Endothelial cell of hepatic sinusoid (primary cell): ENCODE results near the gene GPR50.

ENCODE experiments used
- in situ Hi-C: cut with HindIII; loops from 2 replicates; pipeline ENCODE4 v1.10.0; 2017; ENCODE audit warnings: low sequenced_read_pairs

The GPR50 gene

DNA sequence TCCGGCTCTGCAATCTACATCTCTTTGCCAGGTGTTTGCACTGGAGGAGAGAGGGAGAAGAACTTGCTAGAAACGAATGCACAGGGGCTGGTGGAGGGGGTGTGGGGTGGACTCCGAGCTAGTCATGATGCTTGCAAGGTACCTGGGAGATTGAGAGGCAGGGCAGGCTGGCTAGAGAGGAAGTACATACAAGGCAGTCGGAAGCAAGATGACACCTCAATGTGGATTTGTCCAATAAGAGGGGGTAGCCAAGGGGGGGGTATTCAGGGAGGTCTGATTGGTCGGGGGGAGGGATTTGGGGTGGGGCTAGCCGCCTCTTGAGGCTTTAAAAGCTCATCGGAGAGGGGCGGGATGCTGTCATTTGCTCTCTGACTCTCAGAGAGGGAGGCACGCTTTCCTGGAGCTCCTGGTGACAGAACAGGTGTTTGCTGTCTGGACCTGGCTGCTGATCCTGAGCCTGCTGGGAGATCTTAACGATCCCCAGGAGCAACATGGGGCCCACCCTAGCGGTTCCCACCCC is at the start of gene GPR50:
Gene GPR50, plus strand, starts transcription at position 354 of the 520 bp plus-strand sequence. Its CDS starts 138 bp downstream, at position 492.
- in situ Hi-C loops: no loop called here

DNA sequence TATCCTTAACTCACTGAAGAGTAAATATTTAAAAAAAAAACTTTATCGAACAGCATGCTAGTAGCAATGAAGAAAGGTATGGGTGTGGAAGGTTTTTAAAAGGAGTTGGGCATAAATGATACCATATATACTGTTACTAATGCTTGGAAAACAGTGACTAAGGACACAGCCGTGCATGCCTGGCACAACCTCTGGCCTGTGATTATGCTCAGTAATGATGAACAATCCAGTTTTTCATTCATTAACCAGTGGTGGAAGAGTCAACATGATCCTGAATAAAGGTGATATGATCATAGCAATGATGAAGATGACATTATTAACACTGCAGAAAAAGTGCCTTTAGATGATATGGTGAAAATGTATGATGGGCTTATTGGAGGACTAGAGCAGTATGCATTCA is 43.9 kb upstream of the GPR50 start:
- in situ Hi-C loops: no loop called here

DNA sequence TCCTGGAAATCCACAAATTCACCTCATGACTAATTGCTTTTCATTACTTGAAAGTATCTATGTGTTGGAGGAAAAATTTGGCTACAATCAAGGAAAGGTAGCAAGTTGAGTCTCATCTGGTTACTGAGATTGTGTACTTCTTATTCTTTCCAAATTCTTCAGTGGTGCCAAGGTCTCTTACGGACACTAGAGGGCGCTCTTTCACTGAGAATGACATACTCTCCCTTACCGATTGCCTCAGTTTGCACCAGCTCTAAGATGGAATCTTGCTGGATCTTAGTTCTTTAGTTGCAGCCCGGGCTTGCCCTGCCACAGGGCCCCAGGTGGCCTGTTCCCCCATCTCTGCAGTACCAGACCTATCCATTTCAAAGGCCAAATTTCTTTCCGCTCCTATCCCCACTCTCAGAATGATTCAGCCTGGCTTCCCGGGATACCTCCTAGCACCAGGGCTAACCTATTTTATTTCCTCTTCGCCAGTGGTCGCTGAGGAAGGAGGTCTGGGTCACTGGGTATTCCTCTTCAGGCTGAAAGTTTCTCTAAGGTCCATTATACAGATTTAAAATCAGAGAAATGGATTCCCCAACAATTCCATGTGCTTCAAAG is 24.6 kb upstream of the GPR50 start:
- in situ Hi-C loops: no loop called here

DNA sequence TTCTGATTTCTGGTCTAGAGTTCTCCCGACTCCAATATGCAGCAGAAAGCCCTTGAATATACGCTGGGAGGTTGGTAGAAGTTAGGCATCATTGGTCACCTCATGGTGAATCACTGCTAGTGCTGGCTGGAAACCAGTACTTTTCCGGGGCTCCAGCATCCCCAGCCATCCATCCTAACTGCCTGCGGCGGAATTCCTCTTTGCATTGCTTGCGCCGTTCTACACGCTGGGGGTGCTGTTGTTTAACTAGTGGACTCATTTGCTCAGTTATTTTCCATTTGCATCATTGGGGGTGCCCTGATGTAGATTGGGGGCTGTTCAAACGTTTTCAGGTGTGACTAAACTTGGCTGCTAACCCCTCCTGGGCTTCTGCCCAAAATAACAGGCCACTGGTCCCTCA is 23.3 kb upstream of the GPR50 start:
- in situ Hi-C loops: no loop called here

DNA sequence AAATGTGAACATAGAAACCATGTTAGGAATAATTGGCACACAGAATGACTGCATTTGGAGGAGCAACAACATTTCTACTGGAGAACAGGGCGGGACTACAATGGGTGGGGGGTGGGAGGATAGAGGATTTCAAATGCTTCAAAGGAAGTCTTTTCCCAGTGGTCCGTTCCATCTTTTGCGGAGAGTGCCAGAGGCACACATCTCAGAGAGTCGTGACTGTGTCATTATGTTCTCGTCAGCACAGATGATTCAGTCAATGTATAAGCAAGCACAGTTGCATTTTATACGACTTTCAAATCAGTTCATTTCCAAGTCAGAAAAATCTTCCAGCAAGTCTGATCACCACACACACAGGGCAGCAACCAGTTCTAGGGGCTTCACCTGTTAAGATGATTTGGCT is 22.7 kb upstream of the GPR50 start:
- in situ Hi-C loops: no loop called here

DNA sequence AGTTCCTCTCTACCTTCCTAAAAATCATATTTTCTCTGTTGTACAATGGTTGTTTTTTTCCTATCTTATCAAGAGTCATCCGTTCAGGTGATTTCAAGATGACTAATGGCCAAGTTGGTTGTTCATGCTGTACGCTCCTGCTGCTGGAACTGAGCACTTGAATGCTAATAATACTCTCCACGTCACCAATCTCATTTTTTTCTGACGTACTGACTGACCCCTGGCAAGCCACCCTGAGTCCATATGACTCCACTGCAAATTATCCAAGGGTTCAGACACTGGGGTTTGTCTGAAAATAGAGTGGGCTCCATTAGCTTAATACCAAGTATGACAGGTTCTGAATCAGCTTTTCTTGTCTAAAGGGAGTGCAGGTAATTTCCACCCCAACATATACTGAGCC is 21.1 kb upstream of the GPR50 start:
- in situ Hi-C loops: no loop called here

DNA sequence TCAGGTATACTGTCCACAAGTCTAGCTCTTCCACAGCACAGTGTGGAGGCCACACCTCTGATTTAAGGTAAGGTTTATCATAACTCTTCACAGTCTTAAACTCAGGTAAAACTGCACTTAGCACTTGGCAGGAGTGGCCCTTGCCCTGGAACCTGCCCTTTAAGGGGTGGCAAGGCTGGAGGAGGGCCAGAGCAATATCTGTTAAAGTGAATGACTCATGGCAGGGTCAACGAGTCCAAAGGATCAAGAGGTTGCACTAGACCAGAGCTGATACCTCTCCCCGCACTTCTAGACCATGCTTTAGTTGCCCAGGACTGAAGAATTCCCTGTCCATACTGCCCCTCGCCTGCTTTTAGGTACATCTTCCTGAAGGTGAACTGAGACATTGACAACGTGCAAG is 14.7 kb upstream of the GPR50 start:
- in situ Hi-C loops: no loop called here

DNA sequence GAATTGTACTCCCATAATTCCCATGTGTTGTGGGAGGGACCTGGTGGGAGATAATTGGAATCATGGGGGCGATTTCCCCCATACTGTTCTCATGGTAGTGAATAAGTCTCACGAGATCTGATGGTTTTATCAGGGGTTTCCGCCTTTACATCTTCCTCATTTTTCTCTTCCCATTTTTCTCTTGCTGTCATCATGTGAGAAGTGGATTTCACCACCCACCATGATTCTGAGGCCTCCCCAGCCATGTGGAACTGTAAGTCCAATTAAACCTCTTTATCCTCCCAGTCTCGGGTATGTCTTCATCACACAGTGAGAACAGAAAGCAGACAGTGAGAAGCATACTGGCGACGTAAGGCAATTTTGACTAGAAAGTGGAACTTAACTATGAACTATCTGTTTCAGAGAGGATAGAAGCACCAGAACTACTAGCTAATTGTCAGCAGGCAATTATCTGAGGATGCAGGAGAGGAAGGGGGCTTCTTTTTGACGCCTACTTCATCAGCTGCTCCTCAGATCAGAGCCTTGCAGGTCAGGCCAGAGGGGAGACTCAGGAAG is 8.5 kb upstream of the GPR50 start:
- in situ Hi-C loops: no loop called here

DNA sequence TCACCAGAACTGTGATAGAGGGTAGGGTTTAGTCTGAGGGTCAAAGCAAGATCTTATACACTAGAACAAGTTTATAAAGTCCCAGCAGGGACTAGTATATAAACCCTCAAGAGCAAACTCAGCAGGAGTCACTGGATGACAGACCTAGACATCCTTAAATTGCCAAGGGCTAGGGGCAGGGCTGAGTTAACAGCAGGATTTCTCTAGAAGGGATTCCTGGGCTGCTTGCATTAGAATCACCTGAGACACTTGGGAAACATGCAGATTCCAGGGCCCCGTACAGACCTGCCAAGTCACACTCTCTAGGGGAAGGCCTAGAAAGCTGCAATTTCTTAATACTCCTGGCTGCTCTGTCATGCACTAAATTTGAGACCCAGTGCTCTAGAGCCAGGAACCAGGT is 6.6 kb upstream of the GPR50 start:
- in situ Hi-C loops: no loop called here

DNA sequence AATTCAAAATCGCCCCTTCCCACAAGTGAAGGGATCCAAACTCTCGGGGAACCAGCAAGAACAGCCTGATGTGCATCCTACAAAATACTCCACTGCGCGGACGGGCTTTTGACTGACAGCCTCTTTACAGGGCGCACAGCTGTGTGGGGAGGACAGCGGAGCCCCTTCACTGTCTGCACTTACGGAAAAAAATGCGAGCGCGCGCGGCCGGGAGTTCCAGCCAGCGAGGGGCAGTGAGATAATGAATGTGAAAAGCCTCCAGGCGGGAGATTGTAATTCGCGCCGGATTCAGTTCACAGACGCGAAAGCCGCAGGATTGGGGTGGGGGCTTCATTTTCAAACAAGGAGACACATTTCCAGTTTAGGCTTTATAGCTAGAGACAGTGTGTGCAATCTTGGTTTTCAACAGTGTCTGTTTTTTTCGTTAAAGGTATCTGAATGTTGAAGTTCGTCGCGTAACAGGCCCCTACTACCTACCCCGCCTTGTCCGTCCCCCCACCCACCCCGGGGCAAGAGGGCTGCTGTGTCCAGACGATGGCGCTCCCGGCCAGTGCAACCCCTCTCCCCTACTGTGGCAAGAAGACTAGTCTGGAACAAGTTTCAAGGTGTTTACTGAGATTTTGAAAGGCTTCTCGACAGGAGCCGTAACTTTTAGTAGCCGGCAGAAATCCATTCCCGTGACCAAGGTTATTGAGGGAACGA is 1.7 kb upstream of the GPR50 start:
- in situ Hi-C loops: no loop called here

DNA sequence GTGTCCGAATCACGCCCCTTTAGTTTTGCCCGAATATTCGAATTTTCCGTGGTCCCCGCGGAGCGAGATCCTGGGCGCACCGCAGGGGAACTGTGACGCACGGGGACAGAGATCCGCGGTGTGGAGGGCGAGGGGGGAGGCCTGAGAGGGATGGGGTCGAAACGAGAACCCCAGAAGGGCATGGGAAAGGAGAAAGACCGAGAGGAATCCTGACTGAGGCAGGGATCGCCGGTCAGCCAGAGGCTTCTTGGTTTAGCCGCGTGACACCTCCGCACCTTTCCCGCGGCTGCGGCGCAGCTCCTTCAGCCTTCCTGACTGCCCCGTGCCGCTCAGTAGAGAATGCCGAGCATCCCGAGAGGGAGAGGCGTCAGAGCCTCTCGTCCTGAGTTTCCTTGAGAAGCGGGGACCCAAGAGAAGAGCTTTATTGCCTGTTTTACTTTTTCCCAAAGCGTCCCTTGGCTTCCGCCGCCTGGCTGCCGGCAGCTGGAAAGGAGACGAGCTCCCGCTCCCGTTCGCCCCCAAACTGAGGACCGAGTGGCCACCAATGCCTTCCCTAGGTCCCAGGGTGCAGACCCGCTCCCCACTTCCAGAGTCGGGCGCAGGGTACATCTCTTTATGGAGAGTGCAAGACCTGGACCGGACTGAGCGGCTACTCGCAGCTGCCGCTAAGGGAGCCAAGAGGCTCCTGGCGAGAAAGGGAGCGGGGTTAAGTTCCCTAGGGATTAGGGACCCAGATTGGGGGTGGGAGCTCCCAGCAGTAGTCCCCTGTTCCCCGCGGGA is 911 bp upstream of the GPR50 start:
- in situ Hi-C loops: no loop called here

DNA sequence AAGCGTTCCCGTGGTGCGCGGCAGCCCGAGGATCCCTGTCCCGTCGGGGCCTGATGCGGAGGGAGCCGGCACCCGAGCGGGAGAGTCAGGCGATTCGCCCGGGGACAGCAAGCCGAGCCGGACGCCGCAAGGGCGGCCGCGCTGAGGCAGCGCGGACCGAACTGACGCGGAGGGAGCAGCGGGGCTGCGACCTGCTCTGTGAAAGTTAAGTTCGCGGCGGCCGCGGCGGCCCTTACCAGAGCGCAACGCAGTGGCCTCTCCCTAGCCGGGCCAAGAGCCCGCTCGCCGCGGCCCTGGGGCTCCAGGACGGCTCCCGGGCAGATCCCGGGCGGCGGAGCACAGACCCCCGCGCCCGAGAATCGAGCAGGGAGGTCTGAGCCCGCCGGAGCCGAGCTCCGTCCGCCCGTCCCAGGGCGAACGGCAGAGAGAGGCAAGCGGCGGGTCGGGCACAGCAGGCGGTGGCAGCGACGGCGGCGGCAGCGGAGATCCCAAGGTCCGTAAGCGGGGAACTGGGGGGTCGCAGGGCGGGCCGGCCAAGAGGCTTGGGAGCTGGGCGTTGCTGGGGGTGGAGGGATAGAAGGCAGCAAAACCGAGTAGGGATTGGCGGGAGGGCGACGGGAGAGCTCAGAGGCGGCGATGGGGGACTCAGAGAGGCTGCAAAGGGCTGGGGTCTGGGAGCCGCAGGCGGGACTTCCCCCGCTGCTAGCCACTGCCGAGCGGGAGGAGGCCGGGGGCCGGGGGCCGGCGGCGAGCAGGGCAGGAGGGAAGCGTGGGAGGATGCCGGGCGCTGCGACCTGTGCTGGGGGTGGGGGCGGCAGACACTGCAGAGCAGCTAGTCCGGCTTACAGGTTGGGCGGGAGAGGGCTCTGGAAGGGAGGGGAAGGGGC is 1.0 kb downstream of the GPR50 start:
- in situ Hi-C loops: no loop called here

DNA sequence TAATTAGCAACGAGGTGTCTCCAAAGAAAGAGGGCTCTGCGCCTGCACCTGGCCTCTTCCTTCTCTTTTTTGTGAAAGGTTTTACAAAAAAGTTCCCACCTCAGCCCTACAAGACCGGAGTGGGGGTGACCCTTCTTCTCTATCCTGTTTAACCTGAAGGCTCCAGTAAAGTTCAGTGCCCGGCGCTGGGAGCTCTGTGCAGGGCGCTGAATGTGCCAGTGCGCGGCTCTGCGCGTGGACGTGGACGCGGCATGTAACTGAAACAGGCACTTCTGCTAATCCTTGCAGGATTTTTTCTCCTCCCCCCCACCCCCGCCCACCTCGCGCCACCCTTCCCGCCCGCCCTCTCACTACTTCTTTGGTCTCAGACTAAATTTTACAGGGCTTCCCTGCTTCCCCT is 2.4 kb downstream of the GPR50 start:
- in situ Hi-C loops: no loop called here

DNA sequence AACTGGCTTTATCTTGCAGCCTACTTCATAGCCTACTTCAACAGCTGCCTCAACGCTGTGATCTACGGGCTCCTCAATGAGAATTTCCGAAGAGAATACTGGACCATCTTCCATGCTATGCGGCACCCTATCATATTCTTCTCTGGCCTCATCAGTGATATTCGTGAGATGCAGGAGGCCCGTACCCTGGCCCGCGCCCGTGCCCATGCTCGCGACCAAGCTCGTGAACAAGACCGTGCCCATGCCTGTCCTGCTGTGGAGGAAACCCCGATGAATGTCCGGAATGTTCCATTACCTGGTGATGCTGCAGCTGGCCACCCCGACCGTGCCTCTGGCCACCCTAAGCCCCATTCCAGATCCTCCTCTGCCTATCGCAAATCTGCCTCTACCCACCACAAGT is 4.0 kb downstream of the GPR50 start:
- in situ Hi-C loops: no loop called here

DNA sequence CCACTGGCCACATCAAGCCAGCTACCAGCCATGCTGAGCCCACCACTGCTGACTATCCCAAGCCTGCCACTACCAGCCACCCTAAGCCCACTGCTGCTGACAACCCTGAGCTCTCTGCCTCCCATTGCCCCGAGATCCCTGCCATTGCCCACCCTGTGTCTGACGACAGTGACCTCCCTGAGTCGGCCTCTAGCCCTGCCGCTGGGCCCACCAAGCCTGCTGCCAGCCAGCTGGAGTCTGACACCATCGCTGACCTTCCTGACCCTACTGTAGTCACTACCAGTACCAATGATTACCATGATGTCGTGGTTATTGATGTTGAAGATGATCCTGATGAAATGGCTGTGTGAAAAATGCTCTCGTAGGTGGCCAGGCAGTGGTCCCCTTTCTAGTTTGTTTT is 4.7 kb downstream of the GPR50 start:
- in situ Hi-C loops: no loop called here

DNA sequence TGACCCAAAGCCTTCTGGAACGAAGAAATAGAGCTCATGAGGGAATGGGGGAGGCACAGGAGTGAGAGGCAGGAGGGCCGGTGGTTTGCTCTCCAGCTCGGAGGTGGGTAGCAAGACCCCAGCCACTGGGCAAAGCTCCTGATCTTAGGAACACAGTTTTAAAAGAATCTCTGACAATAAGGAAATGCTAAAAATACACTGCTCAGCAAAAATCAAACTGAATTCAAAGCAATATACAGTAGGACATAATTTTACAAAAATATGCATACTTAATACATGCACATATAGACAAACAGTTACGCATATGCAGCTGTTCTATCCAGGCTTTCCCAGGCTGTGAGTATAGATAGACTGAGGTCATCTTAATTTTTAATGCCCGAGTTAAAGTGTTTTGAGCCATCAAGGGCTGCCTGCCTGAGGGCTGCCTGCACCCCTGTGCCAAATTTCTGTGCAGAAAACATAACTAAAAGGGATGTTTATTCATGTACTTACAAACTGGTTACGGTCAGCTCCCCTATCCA is 6.9 kb downstream of the GPR50 start:
- in situ Hi-C loops: no loop called here

DNA sequence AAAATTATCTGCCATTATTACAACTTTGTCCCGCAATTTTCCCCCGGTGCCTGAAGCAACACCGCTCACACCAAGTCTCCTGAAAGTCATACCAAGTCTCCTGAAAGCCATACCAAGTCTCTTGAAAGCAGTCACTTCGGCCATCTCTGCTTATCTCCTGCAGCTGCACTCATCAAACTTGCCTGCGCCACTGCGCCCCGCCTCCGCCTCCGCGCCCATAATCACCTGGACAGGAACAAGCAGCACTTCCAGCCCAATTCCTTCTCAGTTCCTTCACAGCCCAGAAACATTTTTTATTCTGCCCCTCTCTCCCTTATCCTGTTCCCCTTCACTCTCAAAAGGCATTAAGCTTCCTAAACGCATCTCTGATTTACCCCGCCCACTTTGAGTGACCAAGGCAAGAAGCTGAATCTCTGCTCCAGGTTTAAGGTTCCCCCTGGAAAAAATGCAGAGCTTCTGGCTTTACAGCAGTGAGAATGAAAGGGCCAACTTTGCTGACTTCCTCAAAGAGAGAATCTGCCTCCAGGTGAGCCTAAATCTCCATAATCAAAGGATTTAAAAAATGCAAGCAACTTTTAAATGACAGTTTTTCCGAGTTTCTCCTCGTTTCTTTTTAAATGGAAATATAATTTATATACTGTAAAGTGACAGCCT is 7.7 kb downstream of the GPR50 start:
- in situ Hi-C loops: no loop called here

DNA sequence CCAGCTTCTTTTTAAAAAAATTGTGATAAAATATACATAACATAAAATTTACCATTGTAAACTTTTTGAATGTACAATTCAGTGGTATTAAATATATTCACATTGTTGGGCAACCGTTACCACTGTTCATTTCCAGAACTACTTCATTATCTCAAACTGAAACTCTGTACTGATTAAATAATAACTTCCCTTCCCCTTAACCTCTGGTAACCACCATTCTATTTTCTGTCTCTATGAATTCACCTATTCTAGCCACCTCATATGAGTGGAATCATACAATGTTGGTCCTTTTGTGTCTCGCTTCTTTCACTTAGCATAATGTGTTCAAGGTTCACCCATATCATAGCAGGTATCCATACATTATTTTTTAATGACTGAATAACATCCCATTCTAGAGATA is 8.3 kb downstream of the GPR50 start:
- in situ Hi-C loops: no loop called here

DNA sequence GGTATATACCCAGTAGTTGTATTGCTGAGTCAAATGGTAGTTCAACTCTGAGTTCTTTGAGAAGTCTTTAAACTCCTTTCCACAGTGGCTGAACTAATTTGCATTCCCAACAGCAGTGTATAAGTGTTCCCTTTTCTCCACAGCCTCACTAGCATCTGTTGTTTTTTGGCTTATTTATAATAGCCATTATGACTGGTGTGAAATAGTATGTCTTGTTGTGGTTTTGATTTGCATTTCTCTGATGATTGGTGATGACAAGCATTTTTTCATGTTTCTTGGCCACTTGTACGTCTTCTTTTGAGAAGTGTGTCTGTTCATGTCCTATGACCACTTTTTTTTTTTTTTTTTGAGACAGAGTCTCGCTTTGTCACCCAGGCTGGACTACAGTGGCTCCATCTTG is 30.5 kb downstream of the GPR50 start:
- in situ Hi-C loops: no loop called here

DNA sequence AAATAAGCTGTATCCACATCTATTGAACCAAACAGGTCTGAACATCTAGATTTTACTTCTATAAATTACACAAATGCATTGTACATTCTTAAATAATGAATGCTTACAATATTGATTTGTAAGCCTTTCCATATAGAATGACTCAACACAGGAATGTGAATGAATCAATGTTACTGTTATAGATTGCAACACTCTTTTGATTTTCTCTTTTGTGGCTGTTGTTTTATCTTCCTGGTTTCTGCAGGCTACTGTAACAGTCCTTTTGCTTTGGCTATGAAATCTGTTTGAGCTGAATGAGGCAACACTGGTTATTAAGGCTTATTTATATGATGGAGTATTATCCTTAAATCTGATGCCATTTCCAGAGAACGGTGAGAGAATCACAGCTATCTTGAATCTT is 49.5 kb downstream of the GPR50 start:
- in situ Hi-C loops: no loop called here
